Measurements from ENCODE around the gene TFPI.
"Not testable (repeated sequence)": the region's sequence is repeated elsewhere in the genome, so short reads cannot be mapped to it uniquely, and the experiment has no call there.

TFPI gene

DNA sequence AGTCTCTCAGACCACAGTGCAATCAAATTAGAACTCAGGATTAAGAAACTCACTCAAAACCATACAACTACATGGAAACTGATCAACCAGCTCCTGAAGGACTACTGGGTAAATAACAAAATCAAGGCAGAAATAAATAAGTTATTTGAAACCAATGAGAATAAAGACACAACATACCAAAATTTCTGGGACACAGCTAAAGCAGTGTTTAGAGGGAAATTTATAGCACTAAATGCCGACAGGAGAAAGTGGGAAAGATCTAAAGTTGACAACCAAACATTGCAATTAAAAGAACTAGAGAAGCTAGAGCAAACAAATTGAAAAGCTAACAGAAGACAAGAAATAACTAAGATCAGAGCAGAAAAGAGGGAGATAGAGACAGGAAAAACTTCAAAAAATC is 18.9 kb downstream of the TFPI start:
- not testable (repeated sequence) for H2AFZ ChIP-seq (ENCODE audit: low read length); H3K79me1 ChIP-seq (ENCODE audit: low read depth, low read length)

GRCh38 chr2:187532333-187533120 is 21.7 kb downstream of the TFPI start:
- Histone ChIP-seq H3K4me2 (ENCODE audit: insufficient read depth, low read length, poor library complexity, severe bottlenecking) (no peak overlapping the region), H4K8ac (ENCODE audit: low read depth, low read length) (peak overlapping the region; percentile 50), H3K23ac (ENCODE audit: low read depth, low read length, poor library complexity) (no peak overlapping the region), H3K4me1 (ENCODE audit: control insufficient read depth in 2 of 2, insufficient read depth in 1 of 2, low read depth in 1 of 2, low read length in 2 of 2) (no peaks in the 10 kb centered on the region), H2BK5ac (ENCODE audit: low read length) (no peak overlapping the region), H2BK12ac (ENCODE audit: low read length) (no peak overlapping the region), H3K36me3 (replicated peaks in 1 of 2; ENCODE audit: control insufficient read depth in 2 of 2, insufficient read depth in 2 of 2, low read length in 2 of 2) (no peaks in the 10 kb centered on the region), H2AK5ac (ENCODE audit: low read depth, low read length) (no peak overlapping the region), H2AFZ (ENCODE audit: low read length) (peak overlapping the region; percentile 40), H2BK120ac (ENCODE audit: low read depth, low read length) (no peak overlapping the region), H3K9ac (ENCODE audit: low read depth, low read length, poor library complexity) (no peak overlapping the region), H3K4ac (ENCODE audit: low read length) (peak overlapping the region; percentile 78), H3K14ac (ENCODE audit: low read length) (no peak overlapping the region), H3K27me3 (ENCODE audit: control insufficient read depth in 3 of 3, insufficient read depth in 3 of 3, low read depth in 1 of 3, low read length in 3 of 3) (no peaks in the 10 kb centered on the region), H3K9me3 (replicated peaks in 1 of 2; ENCODE audit: control insufficient read depth in 2 of 2, insufficient read depth in 1 of 2, low read depth in 1 of 2, low read length in 2 of 2) (no peaks in the 10 kb centered on the region), H3K4me3 (ENCODE audit: low read length in 2 of 2) (no peak overlapping the region), H3K18ac (ENCODE audit: low read length) (peak overlapping the region; percentile 72), H4K91ac (ENCODE audit: low read depth, low read length, poor library complexity) (no peak overlapping the region), H3K27ac (replicated peaks; ENCODE audit: low read length) (no peak overlapping the region), H2BK15ac (ENCODE audit: low read length) (peak overlapping the region; percentile 55), H3K79me1 (ENCODE audit: low read depth, low read length) (no peaks in the 10 kb centered on the region)
- no CpG with 5 or more reads among the region's 14 CpGs for WGBS, 2 donors (ENCODE audit: extremely low coverage in 2 of 2, insufficient read length in 2 of 2, insufficient replicate concordance in 1 of 2)
- DNase-seq (ENCODE audit: low spot score) = no peak

More for the DNA sequence above, 18.9 kb downstream of the TFPI start:
- not testable (repeated sequence) for H3K23ac ChIP-seq (ENCODE audit: low read depth, low read length, poor library complexity); H3K18ac ChIP-seq (ENCODE audit: low read length); H4K91ac ChIP-seq (ENCODE audit: low read depth, low read length, poor library complexity); H3K4ac ChIP-seq (ENCODE audit: low read length); H2AK5ac ChIP-seq (ENCODE audit: low read depth, low read length); H3K4me2 ChIP-seq (ENCODE audit: insufficient read depth, low read length, poor library complexity, severe bottlenecking); DNase-seq (ENCODE audit: low spot score); H2BK12ac ChIP-seq (ENCODE audit: low read length); H3K27ac ChIP-seq (replicated peaks; ENCODE audit: low read length); H3K9ac ChIP-seq (ENCODE audit: low read depth, low read length, poor library complexity); H3K36me3 ChIP-seq (replicated peaks in 1 of 2; ENCODE audit: control insufficient read depth in 2 of 2, insufficient read depth in 2 of 2, low read length in 2 of 2); H3K4me1 ChIP-seq (ENCODE audit: control insufficient read depth in 2 of 2, insufficient read depth in 1 of 2, low read depth in 1 of 2, low read length in 2 of 2); H3K27me3 ChIP-seq (ENCODE audit: control insufficient read depth in 3 of 3, insufficient read depth in 3 of 3, low read depth in 1 of 3, low read length in 3 of 3); H3K4me3 ChIP-seq (ENCODE audit: low read length in 2 of 2); H2BK120ac ChIP-seq (ENCODE audit: low read depth, low read length); H3K9me3 ChIP-seq (replicated peaks in 1 of 2; ENCODE audit: control insufficient read depth in 2 of 2, insufficient read depth in 1 of 2, low read depth in 1 of 2, low read length in 2 of 2); H2BK15ac ChIP-seq (ENCODE audit: low read length); H2BK5ac ChIP-seq (ENCODE audit: low read length); H3K14ac ChIP-seq (ENCODE audit: low read length); H4K8ac ChIP-seq (ENCODE audit: low read depth, low read length)
- no CpG with 5 or more reads among the region's 1 CpG for WGBS, 2 donors (ENCODE audit: extremely low coverage in 2 of 2, insufficient read length in 2 of 2, insufficient replicate concordance in 1 of 2)

DNA sequence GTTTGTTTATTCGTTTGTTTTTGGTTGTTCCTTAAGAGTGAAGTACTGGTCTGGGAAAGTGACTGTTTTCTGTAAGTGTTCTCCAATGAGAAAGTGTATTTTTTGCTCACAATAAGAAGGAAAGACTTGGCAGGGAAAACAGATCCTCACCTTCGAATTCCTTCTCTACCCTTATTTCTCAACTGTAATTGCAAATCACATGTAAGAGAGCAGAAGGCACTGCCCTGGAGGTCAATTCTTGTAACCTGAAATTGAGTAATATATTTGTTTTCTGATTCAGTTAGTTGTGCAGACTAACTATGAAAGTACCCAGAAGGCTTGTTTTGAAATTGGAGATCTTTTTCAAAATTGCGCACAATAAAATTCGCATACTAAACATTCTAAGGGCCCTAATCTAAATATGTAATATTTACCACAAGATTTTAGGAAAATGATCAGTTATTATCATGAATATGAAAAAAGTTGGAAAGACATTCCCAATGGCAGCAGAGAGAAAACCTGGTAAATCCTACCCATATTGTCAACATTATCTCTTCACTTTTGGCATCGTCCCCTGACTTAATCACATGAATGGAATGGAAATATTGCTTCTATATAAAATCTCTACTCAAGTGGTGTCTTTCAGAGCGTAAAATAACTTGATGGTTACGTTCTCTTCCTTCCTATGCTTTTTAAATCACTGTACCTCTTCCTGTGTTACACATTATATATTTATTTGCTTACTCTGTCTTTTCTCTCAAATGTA is 24.1 kb downstream of the TFPI start:
- no peak overlapping the region for H3K4ac ChIP-seq (ENCODE audit: low read length)
- no peak overlapping the region for H3K18ac ChIP-seq (ENCODE audit: low read length)
- H3K4me3 ChIP-seq (ENCODE audit: low read length in 2 of 2) = no peak overlapping the region
- H2AFZ ChIP-seq (ENCODE audit: low read length) = no peak overlapping the region
- H2BK15ac ChIP-seq (ENCODE audit: low read length) = no peak overlapping the region
- no peak overlapping the region for H4K8ac ChIP-seq (ENCODE audit: low read depth, low read length)
- H3K27me3 ChIP-seq (ENCODE audit: control insufficient read depth in 3 of 3, insufficient read depth in 3 of 3, low read depth in 1 of 3, low read length in 3 of 3) = no peaks in the 10 kb centered on the region
- no peak overlapping the region for H3K27ac ChIP-seq (replicated peaks; ENCODE audit: low read length)
- no peaks in the 10 kb centered on the region for H3K4me1 ChIP-seq (ENCODE audit: control insufficient read depth in 2 of 2, insufficient read depth in 1 of 2, low read depth in 1 of 2, low read length in 2 of 2)
- no peak overlapping the region for H3K23ac ChIP-seq (ENCODE audit: low read depth, low read length, poor library complexity)
- WGBS, 2 donors (ENCODE audit: extremely low coverage in 2 of 2, insufficient read length in 2 of 2, insufficient replicate concordance in 1 of 2) = no CpG with 5 or more reads among the region's 7 CpGs
- H3K9ac ChIP-seq (ENCODE audit: low read depth, low read length, poor library complexity) = no peak overlapping the region
- no peaks in the 10 kb centered on the region for H3K9me3 ChIP-seq (replicated peaks in 1 of 2; ENCODE audit: control insufficient read depth in 2 of 2, insufficient read depth in 1 of 2, low read depth in 1 of 2, low read length in 2 of 2)
- no peaks in the 10 kb centered on the region for H3K79me1 ChIP-seq (ENCODE audit: low read depth, low read length)
- no peak overlapping the region for H2BK5ac ChIP-seq (ENCODE audit: low read length)
- no peak overlapping the region for H3K14ac ChIP-seq (ENCODE audit: low read length)
- DNase-seq (ENCODE audit: low spot score) = no peak
- no peak overlapping the region for H3K4me2 ChIP-seq (ENCODE audit: insufficient read depth, low read length, poor library complexity, severe bottlenecking)
- no peak overlapping the region for H2BK120ac ChIP-seq (ENCODE audit: low read depth, low read length)
- no peak overlapping the region for H2BK12ac ChIP-seq (ENCODE audit: low read length)
- no peak overlapping the region for H2AK5ac ChIP-seq (ENCODE audit: low read depth, low read length)
- no peak overlapping the region for H4K91ac ChIP-seq (ENCODE audit: low read depth, low read length, poor library complexity)
- no peaks in the 10 kb centered on the region for H3K36me3 ChIP-seq (replicated peaks in 1 of 2; ENCODE audit: control insufficient read depth in 2 of 2, insufficient read depth in 2 of 2, low read length in 2 of 2)

GRCh38 chr2:187529248-187529976 is 24.8 kb downstream of the TFPI start:
- whole genome bisulfite sequencing, 2 donors (ENCODE audit: extremely low coverage in 2 of 2, insufficient read length in 2 of 2, insufficient replicate concordance in 1 of 2) = no CpG with 5 or more reads among the region's 3 CpGs
- Histone ChIP-seq H3K18ac (ENCODE audit: low read length) (no peak overlapping the region), H3K23ac (ENCODE audit: low read depth, low read length, poor library complexity) (no peak overlapping the region), H2BK15ac (ENCODE audit: low read length) (no peak overlapping the region), H3K9me3 (replicated peaks in 1 of 2; ENCODE audit: control insufficient read depth in 2 of 2, insufficient read depth in 1 of 2, low read depth in 1 of 2, low read length in 2 of 2) (no peaks in the 10 kb centered on the region), H4K8ac (ENCODE audit: low read depth, low read length) (no peak overlapping the region), H3K9ac (ENCODE audit: low read depth, low read length, poor library complexity) (no peak overlapping the region), H3K14ac (ENCODE audit: low read length) (no peak overlapping the region), H2BK5ac (ENCODE audit: low read length) (no peak overlapping the region), H2AK5ac (ENCODE audit: low read depth, low read length) (no peak overlapping the region), H3K4ac (ENCODE audit: low read length) (no peak overlapping the region), H3K27ac (replicated peaks; ENCODE audit: low read length) (no peak overlapping the region), H4K91ac (ENCODE audit: low read depth, low read length, poor library complexity) (no peak overlapping the region), H2BK12ac (ENCODE audit: low read length) (no peak overlapping the region), H3K4me2 (ENCODE audit: insufficient read depth, low read length, poor library complexity, severe bottlenecking) (no peak overlapping the region), H2AFZ (ENCODE audit: low read length) (no peak overlapping the region), H3K79me1 (ENCODE audit: low read depth, low read length) (no peaks in the 10 kb centered on the region), H3K36me3 (replicated peaks in 1 of 2; ENCODE audit: control insufficient read depth in 2 of 2, insufficient read depth in 2 of 2, low read length in 2 of 2) (no peaks in the 10 kb centered on the region), H3K4me1 (ENCODE audit: control insufficient read depth in 2 of 2, insufficient read depth in 1 of 2, low read depth in 1 of 2, low read length in 2 of 2) (no peaks in the 10 kb centered on the region), H3K27me3 (ENCODE audit: control insufficient read depth in 3 of 3, insufficient read depth in 3 of 3, low read depth in 1 of 3, low read length in 3 of 3) (no peaks in the 10 kb centered on the region), H3K4me3 (ENCODE audit: low read length in 2 of 2) (no peak overlapping the region), H2BK120ac (ENCODE audit: low read depth, low read length) (no peak overlapping the region)
- DNase-seq (ENCODE audit: low spot score) = no peak
